Stimulated activated CD4-positive, alpha-beta T cell treated with anti-CD3 and anti-CD28 coated beads, TNF-alpha, amount 100 ng/mL, for 48 hours (primary cell): ENCODE data around the gene PRR13.
"Not testable (repeated sequence)": the region's sequence is repeated elsewhere in the genome, so short reads cannot be mapped to it uniquely, and the experiment has no call there.

ENCODE experiments used
- DNase-seq, 3 donors: peaks; one replicate each; pipeline ENCODE4 v3.0.0-alpha.2; 2020; ENCODE audit warnings: low read depth in 3 of 3

The PRR13 gene

DNA sequence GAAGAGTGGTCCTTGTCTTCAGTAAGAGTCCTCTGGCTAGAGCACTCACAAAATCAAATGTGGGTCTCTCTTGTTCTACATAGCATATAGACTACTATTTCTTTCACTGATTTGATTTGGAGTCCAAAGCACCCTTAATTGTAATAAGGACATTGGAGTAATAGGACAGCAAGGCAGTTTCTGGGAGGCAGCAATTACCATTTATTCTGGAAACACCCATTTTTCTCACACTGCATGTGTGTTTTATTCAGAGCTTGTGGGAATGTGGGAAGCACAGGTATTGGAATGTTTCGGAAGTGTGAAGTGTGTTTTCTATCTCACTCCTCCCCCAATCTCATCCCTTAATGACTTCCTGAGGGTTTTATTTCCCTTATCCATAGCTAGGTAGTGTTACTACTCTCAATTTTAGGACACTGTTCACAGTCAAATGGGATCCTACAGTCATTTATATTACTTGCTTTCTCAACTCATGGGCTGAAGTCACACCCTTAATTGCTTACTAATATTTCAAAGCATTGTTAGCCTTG, 30.6 kb downstream of the PRR13 start:
- no peak for DNase-seq

DNA sequence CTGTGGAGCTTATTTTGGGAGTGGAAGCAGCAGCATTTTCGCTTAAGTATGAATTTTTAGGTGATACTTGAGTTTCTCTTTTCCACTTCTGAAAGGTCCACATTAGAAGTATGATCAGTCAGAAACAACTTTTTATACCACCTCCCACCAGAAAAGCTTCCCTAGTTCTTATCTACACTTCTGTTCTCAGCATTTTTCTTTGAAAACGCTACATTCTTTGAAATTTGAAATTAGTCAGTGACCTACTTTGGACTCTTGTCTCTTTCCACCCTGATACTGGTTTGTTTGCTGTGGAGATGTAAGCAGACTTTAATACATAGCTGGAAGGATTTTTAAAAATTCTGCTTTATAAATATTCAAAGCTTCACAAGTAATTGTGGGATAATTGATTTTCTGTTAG, 32.5 kb downstream of the PRR13 start:
- DNase-seq, result no peak

GRCh38 chr12:53474819-53475218, 33.3 kb downstream of the PRR13 start:
- DNase-seq, result no peak

DNA sequence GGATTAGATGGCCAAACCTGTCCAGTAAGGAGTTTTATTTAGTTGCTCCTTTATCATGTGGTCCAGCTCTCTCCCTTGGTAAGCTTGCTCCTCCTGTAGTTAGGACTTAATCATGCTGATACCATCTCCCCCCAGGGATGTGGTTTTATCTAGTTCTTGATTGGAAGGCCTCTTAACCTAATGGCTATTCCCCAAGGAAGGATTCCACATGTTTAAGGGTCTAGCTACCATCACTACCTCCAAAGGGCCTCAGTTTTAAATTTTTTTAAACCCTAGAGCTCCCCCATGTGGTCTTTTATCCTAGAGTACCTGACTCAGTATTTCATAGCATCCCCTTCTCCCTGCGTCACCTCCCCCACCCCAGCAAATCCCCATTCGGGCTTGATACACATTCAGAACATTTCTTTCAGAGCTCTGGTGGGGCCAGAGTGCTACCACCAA, 35.3 kb downstream of the PRR13 start:
- no peak for DNase-seq

DNA sequence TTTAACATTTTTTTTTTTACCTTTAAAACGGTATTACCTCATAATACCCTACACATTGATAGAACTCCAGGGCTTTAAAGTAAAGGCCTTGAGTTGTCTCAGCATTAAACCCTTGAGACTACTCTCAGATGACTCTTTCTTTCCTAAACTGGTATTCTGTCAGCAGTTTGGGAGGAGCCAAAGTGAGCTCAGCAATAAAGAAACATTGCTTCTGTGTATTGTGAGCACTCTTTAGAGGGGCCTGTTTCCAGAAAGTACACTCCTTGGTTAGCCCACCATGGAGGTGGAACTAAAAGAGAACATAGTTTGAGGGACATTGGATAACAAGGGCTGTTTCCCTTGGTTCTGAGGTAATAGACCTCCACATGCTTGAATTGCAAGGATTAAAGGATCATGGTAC, 37.3 kb downstream of the PRR13 start:
- no peak for DNase-seq

- no peak for DNase-seq
Observed at GRCh38 chr12:53479331-53479730, 37.8 kb downstream of the PRR13 start.

GRCh38 chr12:53480491-53481442, 39.2 kb downstream of the PRR13 start:
- DNase-seq, result no peak

DNA sequence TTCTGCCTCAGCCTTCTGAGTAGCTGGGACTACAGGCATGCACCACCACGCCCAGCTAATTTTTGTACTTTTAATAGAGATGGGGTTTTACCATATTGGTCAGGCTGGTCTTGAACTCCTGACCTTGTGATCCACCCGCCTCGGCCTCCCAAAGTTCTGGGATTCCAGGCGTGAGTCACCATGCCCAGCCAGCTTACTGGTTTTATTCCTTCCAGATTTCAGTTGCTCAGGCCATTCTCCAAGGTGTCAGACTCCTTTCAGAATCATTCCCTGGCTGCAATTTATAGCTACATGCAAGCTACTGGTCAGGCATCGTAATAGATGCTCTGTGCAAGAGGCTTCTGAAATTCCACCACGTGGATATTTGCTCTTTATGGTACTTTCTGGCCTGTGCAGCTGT, 39.9 kb downstream of the PRR13 start:
- not testable (repeated sequence) for DNase-seq

DNA sequence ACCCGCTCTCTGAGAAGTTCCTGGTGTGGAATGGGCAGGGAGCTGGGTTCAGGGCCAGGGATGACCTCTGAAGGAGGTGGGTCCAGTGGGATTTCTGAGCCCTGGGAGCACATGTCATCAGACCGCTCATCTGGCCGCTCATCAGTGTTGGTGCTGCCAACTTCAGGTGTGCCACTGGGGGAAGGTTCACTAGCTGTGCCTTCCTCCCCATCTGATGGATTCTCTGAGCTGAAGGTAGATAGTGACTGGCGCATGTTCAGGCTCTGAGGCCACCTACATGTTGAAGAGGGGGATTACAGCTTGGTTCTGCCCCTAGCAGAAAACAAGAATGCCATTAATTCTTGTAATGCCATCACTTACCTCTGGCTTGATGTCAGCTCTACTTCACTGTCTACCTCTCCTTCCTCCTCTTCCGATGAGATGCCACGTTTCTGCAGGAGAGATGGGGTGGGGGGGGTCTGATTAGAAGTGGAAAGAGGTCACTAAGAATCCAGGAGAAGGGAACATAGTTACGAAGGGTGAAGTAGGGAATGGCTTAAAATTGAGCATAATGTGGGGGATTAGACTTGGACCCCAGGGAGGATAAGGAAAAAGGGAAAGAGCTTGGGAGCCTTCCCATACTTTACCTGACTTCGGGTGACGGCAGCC, 40.5 kb downstream of the PRR13 start:
- no peak for DNase-seq

GRCh38 chr12:53482626-53483168, 41.2 kb downstream of the PRR13 start:
- no peak for DNase-seq

- DNase-seq, result no peak
Observed at GRCh38 chr12:53483225-53483978, 41.9 kb downstream of the PRR13 start.

DNA sequence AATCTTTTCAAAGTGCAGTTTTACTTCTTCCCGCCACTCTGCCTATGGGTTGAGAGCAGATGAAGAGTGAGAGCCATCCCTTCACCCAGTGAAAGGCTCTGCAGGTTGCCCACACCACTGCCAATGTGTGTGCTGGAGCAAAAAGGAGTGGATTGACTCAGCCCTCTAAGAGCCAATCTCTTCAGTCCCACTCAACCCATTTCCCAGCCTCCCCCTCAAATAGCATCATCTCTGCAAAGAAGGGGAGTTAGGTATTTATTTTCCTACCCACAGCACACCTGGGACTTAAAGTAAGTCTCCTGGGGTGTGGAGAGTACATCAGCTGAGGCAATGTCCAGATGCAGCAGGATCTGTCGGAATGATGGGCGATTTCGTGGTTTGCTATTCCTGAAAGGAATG, 42.4 kb downstream of the PRR13 start:
- DNase-seq, result no peak

GRCh38 chr12:53484686-53485575, 43.4 kb downstream of the PRR13 start:
- no peak for DNase-seq

- DNase-seq, result no peak
Observed at GRCh38 chr12:53485955-53486735, 44.6 kb downstream of the PRR13 start.

GRCh38 chr12:53486736-53487487, 45.4 kb downstream of the PRR13 start:
- no peak for DNase-seq

GRCh38 chr12:53489242-53489864, 47.8 kb downstream of the PRR13 start:
- no peak for DNase-seq

DNA sequence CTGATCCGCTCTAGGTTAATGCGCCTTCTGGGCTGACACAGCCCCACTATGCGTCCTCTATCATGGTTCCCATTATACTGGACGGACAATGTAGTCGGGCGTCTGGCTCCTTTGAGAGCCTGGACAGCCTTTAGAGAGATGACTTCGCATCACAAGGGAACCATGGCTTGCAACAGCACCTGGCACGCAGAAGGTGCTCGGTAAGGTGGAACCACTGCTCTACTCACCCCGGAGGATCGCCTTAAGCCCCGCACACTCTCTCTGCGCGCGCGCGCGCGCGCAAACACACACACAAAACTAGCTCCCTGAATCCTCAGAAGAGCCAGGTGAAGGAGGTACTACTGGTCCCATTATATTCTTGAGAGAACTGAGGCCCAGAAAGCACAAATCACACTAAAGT, 50.7 kb downstream of the PRR13 start:
- no peak for DNase-seq

GRCh38 chr12:53492830-53493609, 51.5 kb downstream of the PRR13 start:
- DNase-seq, result peak; percentile 68 to 84 (median 78)
